GM19328 (cell line): ENCODE measurements around the gene AUH.
"Not testable (repeated sequence)": the region's sequence is repeated elsewhere in the genome, so short reads cannot be mapped to it uniquely, and the experiment has no call there.

Experiments
- ATAC-seq: cut with Tn5 transposase; IDR thresholded peaks from one replicate; pipeline ENCODE4 v1.9.1; 2021; ENCODE audit warnings: mild to moderate bottlenecking, moderate library complexity; ENCODE audit not compliant: unreplicated experiment

The AUH gene

GRCh38 chr9:91211919-91212318, 149.8 kb downstream of the AUH start:
- no peak for ATAC-seq

DNA sequence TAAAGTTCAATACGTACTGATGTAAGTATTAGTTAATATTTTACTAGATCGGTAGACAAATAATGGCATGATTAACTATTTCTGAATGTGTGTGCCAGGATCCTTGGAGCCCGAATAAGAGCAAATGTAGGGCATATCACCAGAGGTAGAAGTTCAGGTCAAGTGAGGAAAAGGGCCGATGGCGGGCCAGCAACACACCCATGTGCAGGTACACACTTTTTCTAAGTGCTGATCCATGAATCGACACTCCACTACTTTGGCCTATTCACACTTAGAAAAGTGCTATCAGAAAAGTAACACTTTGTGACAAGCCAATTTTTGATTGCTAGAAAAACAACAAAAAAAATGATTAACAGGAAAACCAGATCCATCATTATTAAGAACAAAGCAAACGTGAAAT, 150.3 kb downstream of the AUH start:
- no peak for ATAC-seq

DNA sequence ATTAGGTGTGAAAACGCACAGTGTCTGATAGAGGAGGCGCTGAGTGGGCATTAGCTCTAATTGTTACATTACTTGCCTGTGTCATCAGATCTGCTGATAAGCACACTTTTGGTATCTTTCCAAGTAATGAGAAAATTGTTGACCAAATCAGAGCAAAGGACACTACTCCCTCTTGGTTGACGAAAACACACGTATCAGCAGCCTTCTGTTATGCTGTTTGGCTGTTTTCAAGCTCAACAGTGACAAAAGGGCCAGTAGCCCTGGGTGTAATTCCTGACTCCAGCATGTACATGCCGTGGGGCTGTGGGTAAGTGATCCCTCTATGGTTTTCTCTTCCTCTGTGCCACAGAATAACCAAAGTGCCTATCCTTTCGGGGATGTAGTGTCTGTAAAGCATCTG, 151.4 kb downstream of the AUH start:
- no peak for ATAC-seq

- no peak for ATAC-seq
Observed at GRCh38 chr9:91208837-91209236, 152.9 kb downstream of the AUH start.

GRCh38 chr9:91208419-91208745, 153.3 kb downstream of the AUH start:
- no peak for ATAC-seq

DNA sequence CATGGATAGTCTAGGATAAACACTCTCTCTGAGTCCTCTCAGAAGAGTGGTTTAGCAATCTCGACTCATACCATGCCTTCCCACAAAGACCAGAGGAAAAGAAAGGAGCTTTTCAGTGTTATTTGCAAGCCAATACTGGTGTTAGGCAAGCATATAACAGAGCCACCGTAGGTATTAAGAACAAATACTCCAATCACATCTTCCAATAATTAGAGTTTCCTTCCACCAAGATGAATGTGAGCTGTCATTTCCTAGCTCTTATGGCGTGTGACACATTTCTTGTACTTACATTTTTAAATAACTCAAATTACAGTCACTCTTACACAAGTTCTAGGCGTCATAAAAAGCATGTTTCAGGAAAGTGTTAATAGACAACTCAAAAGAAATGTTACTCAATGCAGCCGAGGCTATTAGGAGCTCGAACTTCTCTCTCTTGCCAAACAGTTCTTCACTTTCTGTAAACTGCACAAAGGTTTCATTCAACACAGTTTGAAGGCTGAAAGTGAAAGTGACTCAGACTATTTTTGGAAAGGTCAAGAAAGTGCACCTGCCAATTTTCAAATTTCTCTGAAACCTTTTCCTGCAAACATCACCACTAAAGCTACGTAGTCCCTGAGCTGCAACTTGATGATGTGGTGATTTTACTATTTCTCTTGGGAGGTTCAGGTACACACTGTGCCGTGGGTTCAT, 153.8 kb downstream of the AUH start:
- peak; percentile 77 for ATAC-seq

GRCh38 chr9:91207397-91207728, 154.4 kb downstream of the AUH start:
- no peak for ATAC-seq

- no peak for ATAC-seq
Observed at GRCh38 chr9:91206806-91207205, 154.9 kb downstream of the AUH start.

DNA sequence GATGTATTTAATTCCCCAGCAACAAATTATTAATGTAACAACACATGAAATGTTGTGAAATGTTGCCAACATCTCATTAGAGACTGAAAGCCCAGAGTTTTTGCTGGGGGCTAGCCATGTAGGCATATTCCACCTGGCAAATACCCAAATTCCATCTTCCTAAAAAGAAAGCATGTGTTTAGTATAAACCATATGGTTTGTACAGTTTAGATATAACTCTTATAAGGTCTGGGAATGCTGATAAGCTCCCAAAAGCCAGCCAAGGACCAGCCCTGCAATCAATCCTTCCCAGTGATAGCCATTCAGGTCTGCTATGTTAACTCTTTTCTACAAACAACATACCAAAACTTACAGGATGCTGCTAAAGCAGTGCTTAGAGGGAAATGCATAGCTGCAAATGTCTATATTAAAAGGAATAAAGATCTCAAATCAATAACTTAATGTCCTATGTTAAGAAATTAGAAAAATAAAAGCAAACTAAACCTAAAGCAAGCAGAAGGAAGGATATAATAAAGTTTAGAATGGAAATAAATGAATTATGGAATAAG, 158.9 kb downstream of the AUH start:
- ATAC-seq: no peak

DNA sequence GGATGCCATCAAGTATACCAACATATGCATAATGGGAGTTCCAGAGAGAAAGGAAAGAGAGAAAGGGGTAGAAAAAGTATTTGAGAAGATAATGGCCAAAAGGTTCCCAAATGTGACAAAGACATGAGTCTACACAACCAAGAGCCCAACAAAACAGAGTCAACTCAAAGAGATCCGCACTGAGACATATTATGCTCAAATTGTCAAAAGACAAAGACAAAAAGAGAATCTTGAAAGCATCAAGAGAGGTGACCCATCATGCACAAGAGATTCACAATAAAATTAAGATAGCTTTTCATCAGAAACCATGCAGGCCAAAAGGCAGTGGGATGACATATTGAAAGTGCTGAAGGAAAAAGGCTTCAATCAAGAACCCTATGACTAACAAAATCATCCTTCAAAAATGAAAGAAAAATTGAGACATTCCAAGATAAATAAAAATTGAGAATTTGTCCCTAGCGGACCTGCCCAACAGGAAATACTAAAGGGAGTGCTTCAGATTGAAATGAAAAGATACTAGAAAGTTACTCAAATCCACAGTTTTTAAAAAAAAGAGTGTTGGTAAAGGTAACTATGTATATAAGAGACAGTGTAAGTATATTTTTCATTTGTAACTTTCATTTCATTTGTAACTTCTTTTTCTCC, 160.9 kb downstream of the AUH start:
- no peak for ATAC-seq

DNA sequence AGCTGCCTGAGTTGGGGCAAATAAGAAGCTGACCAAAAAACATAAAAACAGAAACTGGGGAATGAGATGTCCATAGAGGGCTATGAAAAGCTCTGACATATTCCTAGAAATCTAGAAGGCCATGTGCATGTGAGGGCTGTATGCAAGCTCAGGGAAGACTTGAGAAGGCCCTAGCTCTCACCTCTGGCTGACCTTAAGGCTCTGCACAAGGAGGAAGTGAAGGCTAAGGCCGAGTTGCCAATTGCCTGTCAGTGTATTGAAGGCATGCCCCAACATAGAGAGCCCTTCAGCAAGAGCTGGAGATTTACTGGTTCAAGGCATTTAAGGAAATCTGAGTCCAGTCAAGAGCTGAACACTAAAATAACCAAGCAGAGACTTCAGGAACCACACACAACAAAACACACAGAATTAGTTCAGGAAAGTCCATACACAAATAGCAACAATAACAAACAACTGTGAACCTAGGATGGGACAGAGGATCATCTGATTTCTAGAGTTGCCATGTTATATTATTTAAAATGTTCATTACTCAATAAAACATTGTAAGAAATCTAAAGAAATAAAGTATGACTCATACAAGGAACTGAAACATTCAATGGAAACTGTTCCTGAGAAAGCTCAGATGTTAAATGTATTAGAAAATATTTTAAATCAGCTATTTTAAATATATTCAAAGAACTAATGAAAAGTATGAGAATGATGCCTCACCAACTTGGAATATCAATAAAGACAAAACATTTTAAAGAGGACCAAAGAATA, 161.8 kb downstream of the AUH start:
- ATAC-seq: no peak

DNA sequence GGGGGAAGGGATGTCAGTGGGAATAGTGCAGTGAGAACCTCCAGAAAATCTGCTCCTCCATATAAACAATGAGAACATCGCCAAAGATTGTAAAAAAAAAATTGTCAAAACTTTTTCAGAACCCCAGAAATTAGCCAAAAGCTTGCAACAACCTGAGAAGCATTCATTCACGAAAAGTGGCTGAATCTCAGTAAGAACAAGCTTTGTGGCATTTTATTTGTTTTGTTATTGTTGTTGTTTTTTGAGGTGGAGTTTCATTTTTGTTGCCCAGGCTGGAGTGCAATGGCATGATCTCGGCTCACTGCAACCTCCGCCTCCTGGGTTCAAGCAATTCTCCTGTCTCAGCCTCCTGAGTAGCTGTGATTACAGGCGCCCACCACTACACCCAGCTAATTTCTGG, 162.8 kb downstream of the AUH start:
- not testable (repeated sequence) for ATAC-seq

DNA sequence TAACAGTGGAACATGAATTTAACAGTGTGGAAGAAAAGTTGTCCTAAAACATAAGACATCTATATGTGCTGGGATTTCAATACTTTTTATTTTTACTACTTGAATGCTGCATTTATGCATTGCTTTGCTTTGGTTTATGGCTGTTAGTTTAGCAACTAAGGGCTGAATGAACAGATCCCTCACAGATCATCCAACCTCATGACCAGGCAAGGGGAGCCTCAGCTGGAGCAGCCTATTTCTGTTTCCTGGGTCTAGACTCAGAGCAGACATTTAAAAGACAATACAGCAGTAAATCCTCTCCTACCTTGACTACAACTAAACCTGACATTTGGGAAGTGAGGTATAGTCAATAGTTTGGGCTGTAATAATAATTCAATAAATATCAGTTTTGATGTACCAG, 163.3 kb downstream of the AUH start:
- no peak for ATAC-seq

DNA sequence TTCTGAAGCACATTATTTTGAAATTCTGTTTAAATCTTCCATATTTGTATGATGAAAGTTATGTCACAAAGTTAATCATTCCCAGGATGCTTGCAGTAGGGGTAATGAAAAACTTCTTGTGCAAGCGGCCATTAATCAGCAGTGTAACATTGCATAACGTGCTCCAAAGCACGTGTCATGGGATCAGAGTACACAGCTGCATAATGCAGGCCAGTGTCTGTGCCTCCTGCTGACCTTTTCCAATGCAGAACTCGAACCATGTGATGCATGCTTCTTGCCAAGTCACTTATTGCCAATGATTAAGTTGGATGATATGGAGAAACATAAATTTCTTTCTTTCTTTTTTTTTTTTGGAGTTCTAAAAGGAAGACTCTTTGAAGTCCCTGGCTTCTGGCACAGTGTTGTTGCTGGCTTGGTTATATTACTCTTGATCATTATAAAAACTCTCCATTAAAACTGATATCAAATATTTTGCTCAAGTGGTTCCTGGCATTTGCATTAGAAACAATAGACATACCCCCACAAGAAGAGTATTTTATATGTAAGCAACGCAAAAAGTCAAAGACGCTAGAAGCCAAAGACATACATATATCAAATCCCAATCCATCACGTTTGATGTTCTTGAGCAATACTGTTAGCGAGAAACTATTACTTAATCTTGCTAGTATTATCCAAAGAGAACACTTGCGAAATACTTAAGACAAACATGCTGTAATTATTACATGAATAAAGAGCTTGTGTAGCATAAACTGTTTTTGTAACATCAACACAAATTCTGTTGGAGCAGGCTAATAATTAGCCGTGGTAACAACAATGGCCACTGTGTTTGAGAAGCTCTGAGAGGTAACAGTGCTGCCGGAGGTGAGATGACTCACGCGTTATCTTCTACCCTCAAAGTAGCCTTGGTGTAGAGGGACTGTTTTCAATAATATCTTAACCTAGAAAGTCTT, 164.2 kb downstream of the AUH start:
- no peak for ATAC-seq

DNA sequence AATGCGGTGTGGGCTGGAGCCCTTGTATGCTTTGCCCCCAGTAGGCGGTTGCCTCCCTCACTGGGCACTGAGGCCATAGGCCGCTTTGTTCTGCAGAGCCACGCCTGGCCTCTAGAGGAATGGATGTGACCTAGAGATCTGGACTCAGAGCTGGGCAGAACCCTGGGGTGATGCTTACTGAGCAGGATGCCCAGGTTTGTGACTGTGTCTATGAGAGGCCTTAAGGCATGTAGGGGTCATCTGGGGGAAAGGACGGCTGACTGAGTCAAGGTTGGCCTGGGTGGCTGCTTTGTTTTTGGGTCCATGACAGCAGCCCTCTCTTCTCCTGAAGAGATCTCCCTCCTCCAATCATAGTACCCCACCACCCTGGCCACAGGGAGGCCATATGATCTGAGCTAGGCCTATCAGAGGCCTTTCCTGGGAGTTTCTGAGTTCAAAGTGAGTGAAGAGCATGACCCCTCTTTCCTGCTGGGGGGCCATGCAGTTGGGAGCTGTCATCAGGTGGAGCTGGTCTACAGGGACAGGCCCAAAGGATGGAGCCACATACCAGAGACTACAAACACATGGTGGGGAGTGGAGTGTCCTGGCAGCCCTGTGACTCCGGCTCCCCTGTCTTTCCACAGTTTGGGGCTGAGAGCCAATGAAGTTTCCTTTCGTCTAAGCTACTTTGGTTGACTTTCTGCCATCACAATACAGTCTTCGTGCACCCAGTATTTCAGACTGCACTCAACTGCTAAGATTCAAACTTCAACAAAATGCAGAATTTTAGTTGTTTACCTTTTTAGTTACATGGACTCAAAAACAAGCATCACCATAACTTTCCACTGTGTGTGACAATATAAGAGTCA, 165.4 kb downstream of the AUH start:
- ATAC-seq: no peak

DNA sequence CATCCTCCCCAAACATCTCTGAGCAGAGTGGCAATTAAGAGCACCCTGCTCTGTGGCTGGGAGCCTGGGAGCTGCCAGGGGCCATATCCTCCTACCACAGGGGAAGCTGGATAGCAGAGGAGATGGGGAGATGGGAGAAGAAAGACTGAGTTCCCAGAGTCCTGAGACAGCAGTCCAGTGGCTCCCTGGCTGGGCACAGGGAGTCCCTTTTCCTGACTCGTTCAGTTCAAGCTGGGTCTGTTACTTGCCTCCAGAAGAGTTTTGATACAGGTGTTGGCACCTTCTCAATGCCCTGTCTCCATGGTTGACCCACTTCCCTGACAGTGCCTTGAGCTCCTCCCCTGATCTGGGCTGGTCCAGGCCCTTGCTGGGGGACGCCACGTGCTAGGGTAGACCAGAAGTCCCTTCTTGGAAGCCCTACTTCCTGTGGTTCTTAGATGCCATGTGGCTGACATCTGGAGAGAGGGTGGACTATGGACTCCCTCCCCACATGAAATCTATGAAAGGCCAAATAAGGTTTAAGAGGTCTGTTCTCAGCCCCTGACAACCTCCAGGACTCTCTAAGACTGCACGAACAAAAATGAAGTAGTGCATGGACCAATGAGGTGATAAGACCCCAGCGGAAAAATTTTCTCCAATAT, 166.2 kb downstream of the AUH start:
- no peak for ATAC-seq

DNA sequence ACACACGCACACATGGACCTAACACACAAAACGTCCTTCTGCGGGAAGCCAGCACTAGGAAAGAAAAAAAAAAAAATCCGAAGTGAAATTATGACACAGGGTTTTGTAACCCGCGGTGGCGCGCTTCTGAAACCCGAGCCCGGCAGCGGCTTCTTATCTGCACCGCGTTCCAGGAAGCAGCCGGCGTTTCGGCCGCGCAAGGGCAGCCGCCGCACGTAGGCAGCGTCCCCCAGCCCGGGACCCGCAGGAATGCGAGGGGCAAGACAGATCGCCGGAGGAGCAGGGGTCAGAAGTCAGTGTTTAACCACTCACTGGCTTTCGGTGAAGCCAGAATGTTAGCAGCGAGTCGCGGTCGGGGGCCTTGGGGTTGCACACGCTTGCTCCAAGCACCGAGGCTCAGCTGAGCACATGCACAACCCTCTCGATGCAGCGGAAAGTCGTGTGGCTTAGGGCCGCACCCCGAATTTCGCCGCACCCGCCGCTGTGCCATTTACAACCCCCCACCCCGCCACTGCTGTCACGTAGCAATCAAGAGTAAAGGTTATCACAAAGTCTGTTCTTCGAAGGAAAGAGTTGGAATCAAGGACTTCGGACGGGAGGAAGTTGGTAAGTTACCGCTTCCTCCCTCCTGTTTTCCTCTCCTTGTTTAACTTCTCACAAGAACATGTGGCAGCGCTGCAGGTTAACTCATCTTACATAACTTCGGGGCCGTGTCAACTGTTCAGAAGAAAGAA, 167.9 kb downstream of the AUH start:
- peak; percentile 61 for ATAC-seq

DNA sequence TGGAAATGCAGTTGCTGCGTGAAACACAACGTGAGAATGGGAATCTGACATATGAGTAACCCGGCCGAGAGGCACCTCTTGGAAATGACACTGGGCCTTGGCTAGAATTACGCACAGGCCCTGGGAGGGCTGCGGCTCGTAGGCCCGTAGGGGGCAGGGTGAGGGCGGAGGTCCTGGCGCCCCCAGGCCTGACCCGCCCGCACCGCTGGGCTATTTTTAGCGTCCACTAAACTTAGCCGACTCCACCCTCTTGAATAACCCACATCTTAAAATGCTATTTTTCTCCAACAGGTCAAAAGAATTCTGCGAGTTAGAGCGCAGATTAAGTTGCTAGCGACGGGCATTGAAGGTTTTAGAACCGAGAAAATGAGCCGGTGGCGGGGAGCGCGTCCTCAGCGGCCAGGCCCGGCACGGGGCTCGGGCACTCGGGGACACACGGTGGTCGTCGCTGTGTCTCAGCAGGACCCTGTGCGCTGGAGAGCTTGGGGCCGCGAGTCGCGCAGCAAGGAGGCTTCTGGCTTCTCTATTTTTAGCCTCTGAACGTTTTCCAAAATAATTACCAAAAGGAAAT, 168.5 kb downstream of the AUH start:
- peak; percentile 12 for ATAC-seq
